ENCODE data around the gene NWD2.

NWD2 gene

GRCh38 chr4:37467824-37468223 is 223.3 kb downstream of the NWD2 start:
- H3K4me3 ChIP-seq (ENCODE audit: low read depth, low read length) = no peak overlapping the region
- TF ChIP-seq CTCF (IDR thresholded peaks at IDR 0.05; ENCODE audit: low read depth, low read length, missing control alignments) = no peak
- DNase-seq (ENCODE audit: low read depth) = no peak

GRCh38 chr4:37469286-37469685 is 224.7 kb downstream of the NWD2 start:
- H3K4me3 ChIP-seq (ENCODE audit: low read depth, low read length) = no peak overlapping the region
- no peak for DNase-seq (ENCODE audit: low read depth)
- no peak for TF ChIP-seq CTCF (IDR thresholded peaks at IDR 0.05; ENCODE audit: low read depth, low read length, missing control alignments)

GRCh38 chr4:37470245-37470644 is 225.7 kb downstream of the NWD2 start:
- no peak for DNase-seq (ENCODE audit: low read depth)
- no peak overlapping the region for H3K4me3 ChIP-seq (ENCODE audit: low read depth, low read length)
- TF ChIP-seq CTCF (IDR thresholded peaks at IDR 0.05; ENCODE audit: low read depth, low read length, missing control alignments) = no peak

GRCh38 chr4:37471093-37471492 is 226.6 kb downstream of the NWD2 start:
- TF ChIP-seq CTCF (IDR thresholded peaks at IDR 0.05; ENCODE audit: low read depth, low read length, missing control alignments) = no peak
- no peak for DNase-seq (ENCODE audit: low read depth)

GRCh38 chr4:37471971-37472370 is 227.4 kb downstream of the NWD2 start:
- DNase-seq (ENCODE audit: low read depth) = no peak

More at GRCh38 chr4:37471093-37471492, 226.6 kb downstream of the NWD2 start:
- no peak overlapping the region for H3K4me3 ChIP-seq (ENCODE audit: low read depth, low read length)

GRCh38 chr4:37473807-37474206 is 229.3 kb downstream of the NWD2 start:
- no peak overlapping the region for H3K4me3 ChIP-seq (ENCODE audit: low read depth, low read length)
- DNase-seq (ENCODE audit: low read depth) = no peak
- no peak for TF ChIP-seq CTCF (IDR thresholded peaks at IDR 0.05; ENCODE audit: low read depth, low read length, missing control alignments)

More at GRCh38 chr4:37471971-37472370, 227.4 kb downstream of the NWD2 start:
- TF ChIP-seq CTCF (IDR thresholded peaks at IDR 0.05; ENCODE audit: low read depth, low read length, missing control alignments) = no peak
- H3K4me3 ChIP-seq (ENCODE audit: low read depth, low read length) = no peak overlapping the region

GRCh38 chr4:37475087-37475486 is 230.5 kb downstream of the NWD2 start:
- no peak overlapping the region for H3K4me3 ChIP-seq (ENCODE audit: low read depth, low read length)
- no peak for DNase-seq (ENCODE audit: low read depth)
- no peak for TF ChIP-seq CTCF (IDR thresholded peaks at IDR 0.05; ENCODE audit: low read depth, low read length, missing control alignments)

Data from GM12864 (cell line).